NCI-H524 treated with DMSO at 0.1 percent for 48 hours (cell line): ENCODE measurements around the gene LCE3E.

Experiments
- DNase-seq: peaks from one replicate; lab custom pipeline; 2025; lab: John Stamatoyannopoulos, UW

LCE3E gene

DNA sequence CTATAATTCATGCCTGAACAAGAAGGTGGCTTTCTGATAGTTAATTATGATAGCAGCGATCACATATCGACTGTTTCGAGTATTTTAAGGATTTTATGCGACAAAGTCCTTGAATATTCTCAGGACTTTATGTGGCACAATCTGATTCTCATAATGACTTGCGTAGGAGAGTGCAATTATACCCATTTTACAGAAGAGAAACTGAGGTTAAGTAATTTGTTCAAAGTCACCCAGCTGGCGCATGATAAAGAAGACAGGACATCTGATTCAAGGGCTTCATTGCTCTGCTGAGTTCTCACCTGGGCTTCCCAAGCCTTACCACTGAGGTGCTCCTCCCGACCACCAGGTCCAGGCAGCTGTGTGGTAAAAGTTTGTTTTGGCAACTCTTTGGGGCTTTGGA, 50.5 kb downstream of the LCE3E start:
- no peak for DNase-seq
